Endothelial cell (in vitro differentiated cells): ENCODE results near the gene MYO1D. TPM values are rescaled to one million over a fixed set of nuclear protein-coding genes. Genes with fewer than 3 reads are reported as not detected.

ENCODE experiments used
- DNase-seq: peaks from one replicate; pipeline ENCODE4 v3.0.0; 2021; ENCODE audit warnings: low spot score
- H3K27ac Mint-ChIP-seq: one replicate; pipeline ENCODE4 v1.8.0; 2021; ENCODE audit warnings: mixed read lengths, inconsistent platforms; ENCODE audit not compliant: unreplicated experiment
- H3K27me3 Mint-ChIP-seq: one replicate; pipeline ENCODE4 v1.8.0; 2021; ENCODE audit warnings: mild to moderate bottlenecking, moderate library complexity, mixed read lengths, inconsistent platforms; ENCODE audit not compliant: unreplicated experiment
- H3K36me3 Mint-ChIP-seq: one replicate; pipeline ENCODE4 v1.8.0; 2021; ENCODE audit warnings: mild to moderate bottlenecking, low read depth, mixed read lengths, inconsistent platforms; ENCODE audit not compliant: unreplicated experiment
- H3K4me1 Mint-ChIP-seq: one replicate; pipeline ENCODE4 v1.8.0; 2021; ENCODE audit warnings: mild to moderate bottlenecking, mixed read lengths, inconsistent platforms; ENCODE audit not compliant: unreplicated experiment
- H3K4me3 Mint-ChIP-seq: one replicate; pipeline ENCODE4 v1.8.0; 2021; ENCODE audit warnings: mild to moderate bottlenecking, mixed read lengths, inconsistent platforms; ENCODE audit not compliant: unreplicated experiment
- H3K9me3 Mint-ChIP-seq: one replicate; pipeline ENCODE4 v1.8.0; 2021; ENCODE audit warnings: mixed read lengths, inconsistent platforms; ENCODE audit not compliant: unreplicated experiment
- total RNA-seq: library from RNA; stranded (reverse); fragmentation: NEBNext Ultra II Directional; extraction: Animal tissue kit (Norgen Biotek cat#: 25700); gene quantifications from one replicate; pipeline ENCODE4 v1.2.1, GENCODE V29; 2021; ENCODE audit not compliant: unreplicated experiment
- TF ChIP-seq, protein P1 (sequence below): fragments of 200-600 bp; sonication (generic); IDR thresholded peaks from one replicate; pipeline ENCODE4 v1.5.0; 2021; ENCODE audit warnings: antibody characterized with exemption; ENCODE audit not compliant: unreplicated experiment

MYO1D gene
- total RNA-seq, 1 donor from 2014 or later: 26.4 TPM

GRCh38 chr17:32733401-32733800, 143.5 kb downstream of the MYO1D start:
- H3K27me3 Mint-ChIP-seq: no peaks in the 10 kb centered on the region
- no peaks in the 10 kb centered on the region for H3K9me3 Mint-ChIP-seq
- peaks cover 15% of the 10 kb centered on the region for H3K36me3 Mint-ChIP-seq
- H3K4me3 Mint-ChIP-seq: no peak overlapping the region
- H3K4me1 Mint-ChIP-seq: no peaks in the 10 kb centered on the region
- H3K27ac Mint-ChIP-seq: no peak overlapping the region
- TF ChIP-seq, protein P1, sequence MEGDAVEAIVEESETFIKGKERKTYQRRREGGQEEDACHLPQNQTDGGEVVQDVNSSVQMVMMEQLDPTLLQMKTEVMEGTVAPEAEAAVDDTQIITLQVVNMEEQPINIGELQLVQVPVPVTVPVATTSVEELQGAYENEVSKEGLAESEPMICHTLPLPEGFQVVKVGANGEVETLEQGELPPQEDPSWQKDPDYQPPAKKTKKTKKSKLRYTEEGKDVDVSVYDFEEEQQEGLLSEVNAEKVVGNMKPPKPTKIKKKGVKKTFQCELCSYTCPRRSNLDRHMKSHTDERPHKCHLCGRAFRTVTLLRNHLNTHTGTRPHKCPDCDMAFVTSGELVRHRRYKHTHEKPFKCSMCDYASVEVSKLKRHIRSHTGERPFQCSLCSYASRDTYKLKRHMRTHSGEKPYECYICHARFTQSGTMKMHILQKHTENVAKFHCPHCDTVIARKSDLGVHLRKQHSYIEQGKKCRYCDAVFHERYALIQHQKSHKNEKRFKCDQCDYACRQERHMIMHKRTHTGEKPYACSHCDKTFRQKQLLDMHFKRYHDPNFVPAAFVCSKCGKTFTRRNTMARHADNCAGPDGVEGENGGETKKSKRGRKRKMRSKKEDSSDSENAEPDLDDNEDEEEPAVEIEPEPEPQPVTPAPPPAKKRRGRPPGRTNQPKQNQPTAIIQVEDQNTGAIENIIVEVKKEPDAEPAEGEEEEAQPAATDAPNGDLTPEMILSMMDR: no peak
- no peak for DNase-seq

- Mint-ChIP-seq H3K36me3 (peaks cover 15% of the 10 kb centered on the region), H3K27ac (no peak overlapping the region), H3K9me3 (no peaks in the 10 kb centered on the region), H3K4me3 (no peak overlapping the region), H3K27me3 (no peaks in the 10 kb centered on the region), H3K4me1 (no peaks in the 10 kb centered on the region)
- TF ChIP-seq, protein P1: no peak
- no peak for DNase-seq
These were observed 144.0 kb downstream of the MYO1D start for GRCh38 chr17:32732900-32733299.

DNA sequence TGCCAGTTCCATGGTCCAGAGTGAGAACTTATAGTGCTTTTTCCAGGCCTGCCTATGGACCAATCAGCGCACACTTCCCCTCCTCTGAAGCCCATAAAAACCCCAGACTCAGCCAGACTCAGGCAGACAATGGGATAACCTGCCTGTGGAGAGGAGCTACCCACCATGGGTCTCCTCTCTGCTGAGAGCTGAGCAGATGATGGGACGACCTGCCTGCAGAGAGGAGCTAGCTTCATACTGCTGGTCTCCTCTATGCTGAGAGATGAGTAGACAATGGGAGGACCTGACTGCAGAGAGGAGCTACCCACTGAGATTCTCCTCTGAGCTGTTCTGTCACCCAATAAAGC, 144.7 kb downstream of the MYO1D start:
- Mint-ChIP-seq H3K27ac (no peak overlapping the region), H3K36me3 (peaks cover 15% of the 10 kb centered on the region)
- DNase-seq: no peak

GRCh38 chr17:32731556-32732295, 145.2 kb downstream of the MYO1D start:
- TF ChIP-seq, protein P1: no peak
- H3K4me1 Mint-ChIP-seq: no peaks in the 10 kb centered on the region
- H3K27ac Mint-ChIP-seq: no peak overlapping the region
- H3K9me3 Mint-ChIP-seq: no peaks in the 10 kb centered on the region
- H3K27me3 Mint-ChIP-seq: no peaks in the 10 kb centered on the region
- H3K4me3 Mint-ChIP-seq: no peak overlapping the region
- DNase-seq: no peak
- H3K36me3 Mint-ChIP-seq: peaks cover 15% of the 10 kb centered on the region

More for the DNA sequence above, 144.7 kb downstream of the MYO1D start:
- Mint-ChIP-seq H3K4me1 (no peaks in the 10 kb centered on the region), H3K27me3 (no peaks in the 10 kb centered on the region), H3K4me3 (no peak overlapping the region), H3K9me3 (no peaks in the 10 kb centered on the region)
- TF ChIP-seq, protein P1: no peak

GRCh38 chr17:32727681-32728080, 149.2 kb downstream of the MYO1D start:
- Mint-ChIP-seq H3K36me3 (peaks cover 14% of the 10 kb centered on the region), H3K27ac (no peak overlapping the region), H3K4me1 (no peaks in the 10 kb centered on the region), H3K9me3 (no peaks in the 10 kb centered on the region), H3K4me3 (no peak overlapping the region), H3K27me3 (no peaks in the 10 kb centered on the region)
- TF ChIP-seq, protein P1: no peak
- DNase-seq: no peak
